Head of caudate nucleus (tissue), 42 donors: ENCODE data around the gene HPSE2.
A peak's percentile ranks its signal among the peaks of the same experiment; 100 is the strongest.
"Not testable (repeated sequence)": the region's sequence is repeated elsewhere in the genome, so short reads cannot be mapped to it uniquely, and the experiment has no call there.

Experiments
- DNase-seq, 42 donors: peaks; one replicate each; pipeline versions ENCODE4 v3.0.0 to v3.0.0-alpha.2; 2020 to 2021; ENCODE audit warnings: mixed read lengths in 7 of 42
- intact Hi-C: fragments of 100-400 bp; cut with DNase I; formaldehyde crosslinking; loops from one replicate; pipeline ENCODE4 v1.15.0; 2022

HPSE2 gene

DNA sequence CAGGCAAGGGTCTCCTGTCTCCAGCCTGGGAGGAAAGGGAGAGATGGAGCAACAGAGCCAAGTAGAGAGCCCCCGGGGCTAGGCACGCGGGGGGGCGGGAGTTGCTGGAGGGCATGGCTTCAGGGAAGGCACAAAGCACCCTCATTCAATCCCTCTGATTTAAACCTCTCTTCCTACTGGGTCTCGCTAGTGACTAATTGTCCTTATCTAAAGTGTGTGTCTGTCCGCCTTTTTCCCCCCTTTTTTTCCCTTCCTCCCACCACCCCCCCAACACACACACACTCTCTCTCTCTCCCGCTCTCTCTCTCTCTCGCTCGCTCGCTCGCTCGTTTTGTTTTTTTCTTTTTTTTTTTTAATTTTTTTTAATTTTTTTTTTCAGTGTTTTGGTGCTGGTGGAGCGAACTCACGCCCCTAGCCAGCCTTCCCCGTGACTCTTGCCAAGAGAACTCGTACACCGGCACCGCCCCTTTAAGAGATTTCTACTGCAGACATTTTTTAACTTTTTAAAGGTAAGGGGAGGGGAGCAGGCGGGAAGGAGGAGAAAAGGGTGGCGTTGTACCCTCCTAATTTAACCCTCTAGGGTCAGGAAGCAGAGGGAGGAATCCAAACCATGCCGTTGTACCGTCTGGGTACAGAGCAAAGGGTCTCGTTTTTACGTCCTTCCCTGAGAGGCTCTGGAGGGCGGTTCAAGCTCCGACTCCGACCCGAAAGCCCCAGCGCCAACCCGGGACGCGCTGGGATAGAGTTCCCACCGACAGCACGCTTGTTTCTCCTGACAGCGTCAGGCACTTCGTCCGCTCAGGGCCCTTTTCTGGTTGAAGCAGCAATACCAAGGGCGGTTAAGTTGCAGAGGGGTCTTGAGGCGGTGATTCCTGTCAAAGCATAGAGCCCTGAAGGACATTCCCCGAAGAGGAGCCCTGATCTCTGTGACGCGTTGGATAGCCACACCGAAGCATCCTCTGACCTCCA is at the start of gene HPSE2:
TSS of gene HPSE2 (minus strand) at position 195 of the 969 bp plus-strand sequence.
- intact Hi-C loops = no loop called here
- DNase-seq = peak in 1 of 42 donors; percentile 5

DNA sequence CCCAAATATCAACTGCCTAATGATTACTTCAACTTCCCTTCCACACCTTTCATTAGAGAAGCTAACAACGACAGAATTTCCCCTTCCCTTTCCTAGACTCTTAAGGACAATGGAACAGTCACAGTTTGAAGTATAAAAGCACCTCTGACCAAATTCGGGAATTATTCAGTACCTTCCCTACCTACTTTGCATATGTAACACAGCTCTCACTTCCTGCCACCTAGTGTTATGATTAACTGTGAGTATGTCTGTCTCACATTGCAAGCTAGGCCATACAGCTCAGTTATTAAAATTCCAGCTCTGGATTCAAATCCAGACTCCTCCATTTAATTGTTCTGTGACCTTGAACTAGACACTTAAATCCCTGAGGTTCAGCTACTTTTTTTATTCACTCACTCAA is 44.8 kb upstream of the HPSE2 start:
- DNase-seq = no peak
- intact Hi-C loops = no loop called here

DNA sequence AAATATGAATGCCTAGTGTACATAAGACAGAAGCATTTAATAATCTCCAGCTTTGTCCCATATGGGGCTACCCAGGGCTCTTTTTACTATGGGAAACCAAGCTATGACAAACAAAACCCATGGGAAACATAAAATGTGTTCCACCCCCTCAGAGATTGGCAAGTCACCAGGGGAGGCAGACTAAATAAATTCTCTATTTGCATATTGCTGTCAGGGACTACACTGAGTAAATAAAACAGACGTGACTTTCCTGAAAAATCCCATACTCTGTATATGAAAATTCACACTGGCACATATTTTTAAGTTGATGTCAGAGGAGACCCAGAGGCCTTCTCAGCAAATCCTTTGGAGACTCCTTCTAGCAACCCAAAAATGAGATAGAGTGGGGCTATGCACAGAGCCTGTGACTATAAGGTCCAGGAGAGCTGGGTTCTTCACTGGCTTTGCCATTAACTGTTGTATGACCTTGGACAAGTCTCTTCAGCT is 44.0 kb upstream of the HPSE2 start:
- no peak for DNase-seq
- intact Hi-C loops = no loop called here

DNA sequence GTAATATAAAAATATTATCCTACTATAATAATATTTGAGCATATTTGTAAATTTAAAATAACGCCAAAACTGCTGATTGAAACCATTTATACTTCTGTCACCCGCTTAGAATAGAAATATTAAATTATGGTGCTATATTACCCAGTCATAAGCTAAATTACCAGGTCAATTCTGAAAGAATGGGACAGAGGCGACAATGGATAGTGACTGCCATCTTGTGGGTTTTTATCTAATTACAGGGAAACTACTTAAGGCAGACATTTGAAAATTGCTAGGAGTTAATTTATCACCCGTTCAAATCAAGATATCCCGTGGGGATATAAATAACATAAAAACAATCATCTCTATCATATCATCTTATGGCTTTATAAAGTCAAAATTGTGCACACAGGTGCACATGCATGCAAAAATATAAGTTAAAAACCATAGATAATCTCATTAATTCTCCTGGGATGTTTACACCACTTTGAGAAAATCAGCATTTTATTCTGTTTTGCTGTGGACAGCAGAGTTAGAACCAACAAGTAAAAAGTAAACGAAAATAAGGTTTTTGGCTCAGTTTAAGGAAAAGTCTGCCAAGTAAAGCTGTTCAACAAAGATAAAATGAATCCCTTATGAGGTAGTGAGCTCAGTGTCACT is 41.3 kb upstream of the HPSE2 start:
- DNase-seq = no peak
- intact Hi-C loops = no loop called here

DNA sequence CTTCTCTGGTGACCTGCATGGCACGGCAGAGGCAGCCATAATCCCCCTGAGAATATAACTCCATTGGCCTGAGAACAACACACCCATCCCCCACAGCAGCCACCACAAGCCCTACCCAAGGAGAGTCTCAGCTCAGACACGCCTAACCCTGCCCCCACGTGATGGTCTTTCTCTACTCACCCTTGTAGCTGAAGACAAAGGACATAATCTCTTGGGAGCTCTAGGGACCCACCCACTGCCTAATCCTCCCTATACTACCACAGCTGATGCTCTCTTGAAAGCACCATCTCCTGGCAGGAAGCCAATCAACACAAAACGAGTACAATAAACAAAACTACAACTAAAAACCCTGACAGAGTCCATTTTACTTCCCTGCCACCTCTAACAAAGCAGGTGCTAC is 30.7 kb upstream of the HPSE2 start:
- intact Hi-C loops = no loop called here
- no peak for DNase-seq

DNA sequence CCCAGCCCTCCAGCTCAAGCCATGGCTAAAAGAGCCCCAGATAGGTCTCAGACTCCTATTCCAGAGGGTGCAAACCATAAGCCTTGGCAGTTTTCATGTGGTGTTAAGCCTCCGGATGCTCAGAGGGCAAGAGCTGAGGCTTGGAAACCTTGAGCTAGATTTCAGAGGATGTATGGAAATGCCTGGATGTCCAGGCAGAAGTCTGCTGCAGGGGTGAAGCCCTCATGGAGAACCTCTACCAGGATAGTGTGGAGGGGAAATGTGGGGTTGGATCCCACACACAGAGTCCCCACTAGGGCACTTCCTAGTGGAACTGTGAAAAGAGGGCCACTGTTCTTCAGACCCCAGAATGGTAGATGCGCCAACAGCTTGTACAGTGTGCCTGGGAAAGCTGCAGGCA is 13.2 kb upstream of the HPSE2 start:
- DNase-seq = no peak
- intact Hi-C loops = loop anchor here (5.0 kb wide), 1 partner anchor 782 kb away; no protein-coding TSS in a partner anchor

DNA sequence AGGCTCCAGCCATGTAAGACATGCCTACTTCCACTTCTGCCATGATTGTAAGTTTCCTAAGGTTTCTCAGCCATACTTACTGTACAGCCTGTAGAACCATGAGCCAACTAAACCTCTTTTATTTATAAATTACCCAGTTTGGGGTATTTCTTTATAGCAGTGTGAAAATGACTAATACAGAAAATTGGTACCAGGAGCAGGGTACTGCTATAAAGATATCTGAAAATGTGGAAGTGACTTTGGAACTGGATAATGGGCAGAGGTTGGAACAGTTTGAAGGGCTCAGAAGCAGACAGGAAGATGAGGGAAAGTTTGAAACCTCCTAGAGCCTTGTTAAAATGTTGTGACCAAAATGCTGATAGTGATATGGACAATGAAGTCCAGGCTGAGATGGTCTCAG is 12.2 kb upstream of the HPSE2 start:
- intact Hi-C loops = loop anchor here (5.0 kb wide), 1 partner anchor 781 kb away; no protein-coding TSS in a partner anchor
- DNase-seq = not testable (repeated sequence)

DNA sequence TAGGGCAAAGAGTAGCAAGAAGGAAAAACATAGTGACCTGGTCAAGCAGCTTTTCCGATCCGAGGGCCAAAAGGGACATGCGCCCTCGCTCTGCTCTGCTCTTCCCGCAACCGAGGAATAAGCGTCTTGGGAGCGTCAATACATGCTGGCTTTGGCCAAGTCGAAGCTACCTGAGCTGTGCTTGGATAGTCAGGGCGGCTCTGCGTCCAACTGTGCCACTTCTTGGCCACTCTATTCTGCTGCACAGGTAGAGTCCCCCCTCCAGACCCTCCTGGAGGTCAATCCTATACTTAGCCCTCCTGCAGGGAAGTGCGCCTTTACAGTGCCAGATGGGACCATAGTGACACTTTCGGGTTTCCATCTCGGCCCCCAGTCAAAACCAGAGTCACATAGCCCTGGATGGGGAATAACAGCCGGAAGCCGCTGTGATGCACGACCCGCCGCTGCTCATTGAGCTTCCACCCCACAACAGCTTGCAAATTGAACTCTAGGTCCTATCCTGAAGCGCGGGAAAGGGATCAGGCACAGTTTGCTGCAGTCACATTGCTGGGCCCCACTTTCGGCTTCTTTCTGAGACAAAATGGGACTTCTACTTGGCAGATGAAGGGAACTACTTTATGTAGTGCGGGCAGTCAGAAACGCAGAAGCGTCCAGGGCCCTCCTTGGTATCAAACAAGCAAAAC is 1.1 kb upstream of the HPSE2 start:
- DNase-seq = no peak
- intact Hi-C loops = no loop called here

DNA sequence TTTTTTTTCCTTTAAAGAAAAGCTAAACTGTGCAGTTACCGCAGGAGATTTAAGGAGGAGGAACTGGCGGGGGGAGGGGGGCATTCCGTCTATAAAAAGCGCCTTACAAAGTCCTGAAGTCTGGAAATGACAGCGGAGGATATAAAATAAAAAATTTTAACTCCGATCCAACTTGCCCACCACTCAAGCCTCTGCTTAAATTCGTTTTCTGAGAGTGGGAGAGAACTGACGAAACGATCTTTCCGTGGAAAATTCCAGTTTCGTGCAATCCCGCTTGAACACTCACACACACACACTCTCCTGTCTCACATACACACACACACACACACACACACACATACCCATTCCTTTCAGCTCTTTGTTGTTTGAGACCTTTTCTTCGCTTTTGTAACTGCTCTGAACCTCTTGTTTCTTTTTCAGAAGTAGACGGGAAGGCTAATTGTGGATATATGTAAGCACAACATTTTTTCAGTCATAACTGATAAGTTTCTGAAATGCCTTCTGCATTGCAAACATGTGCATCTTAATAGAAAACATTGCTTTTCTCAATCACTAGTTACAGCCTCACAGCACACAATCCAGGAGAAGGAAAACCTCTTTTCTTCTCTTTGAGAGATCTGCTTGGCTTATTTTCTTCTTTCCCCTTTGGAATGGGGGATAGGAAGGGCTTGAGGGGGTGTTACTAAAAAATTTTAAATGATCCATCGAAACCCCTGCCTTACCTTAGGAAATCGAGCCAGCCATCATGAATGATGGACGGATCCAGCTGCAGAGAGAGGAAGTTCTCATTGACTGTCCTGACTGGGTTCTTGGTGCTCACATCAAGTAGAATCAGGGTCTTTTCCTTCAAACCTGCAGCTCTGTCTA is 628 bp downstream of the HPSE2 start:
- DNase-seq = no peak
- intact Hi-C loops = no loop called here

DNA sequence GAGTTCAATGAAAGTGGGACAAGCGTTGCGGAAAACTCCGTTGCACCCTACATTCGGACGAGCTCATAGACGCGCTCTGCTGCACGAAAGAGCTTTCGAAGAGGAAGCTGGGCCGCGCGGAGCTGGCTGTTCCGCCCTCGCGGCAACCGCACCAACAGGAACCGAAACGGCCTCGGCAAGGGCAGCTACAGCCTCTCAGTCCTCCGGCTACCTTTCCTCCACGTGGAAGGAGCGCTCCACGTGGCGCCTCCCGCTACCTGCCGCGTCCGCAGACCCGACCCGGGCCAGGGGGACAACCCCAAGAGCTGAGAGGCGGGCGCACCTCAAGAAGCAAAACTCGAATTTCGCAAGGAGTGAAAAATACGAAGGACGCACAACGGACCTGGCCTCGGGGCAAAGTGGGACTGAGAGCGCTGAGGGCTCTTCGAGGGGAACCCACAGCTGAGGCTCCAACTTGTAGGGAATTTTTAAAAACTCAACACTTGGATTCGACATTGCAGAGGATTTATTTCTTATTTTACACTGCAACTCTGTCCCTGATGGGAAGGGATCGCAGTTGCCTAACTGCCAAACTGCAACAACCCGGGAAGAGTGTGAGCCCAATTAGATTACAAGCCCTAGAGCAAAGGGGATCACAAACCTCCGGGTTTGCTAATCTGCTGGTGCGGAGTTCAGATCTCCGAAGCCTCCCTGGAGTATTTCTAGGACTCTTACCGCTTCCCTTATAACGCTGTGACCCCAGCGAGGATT is 1.4 kb downstream of the HPSE2 start:
- DNase-seq = peak in 39 of 42 donors; percentile 17 to 68 (median 49)
- intact Hi-C loops = no loop called here

DNA sequence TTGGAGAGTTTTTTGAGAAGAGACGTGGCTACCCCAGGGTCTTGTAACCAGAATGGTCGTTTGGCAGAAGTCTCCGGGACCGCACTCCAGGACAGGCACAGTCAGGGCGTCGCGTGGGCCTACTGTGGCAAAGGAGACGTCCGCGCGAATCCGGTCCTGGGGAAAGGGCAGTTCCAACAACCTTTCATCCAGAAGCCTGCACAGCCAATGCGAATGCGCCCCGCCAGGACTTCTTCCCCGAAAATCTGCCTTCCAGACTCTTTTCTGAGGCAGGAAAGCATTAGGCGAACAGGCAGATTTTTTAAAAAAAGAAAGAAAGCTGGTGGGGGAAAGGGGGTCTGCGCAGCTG is 2.0 kb downstream of the HPSE2 start:
- intact Hi-C loops = no loop called here
- peak in 4 of 42 donors; percentile 4 to 19 (median 12) for DNase-seq

DNA sequence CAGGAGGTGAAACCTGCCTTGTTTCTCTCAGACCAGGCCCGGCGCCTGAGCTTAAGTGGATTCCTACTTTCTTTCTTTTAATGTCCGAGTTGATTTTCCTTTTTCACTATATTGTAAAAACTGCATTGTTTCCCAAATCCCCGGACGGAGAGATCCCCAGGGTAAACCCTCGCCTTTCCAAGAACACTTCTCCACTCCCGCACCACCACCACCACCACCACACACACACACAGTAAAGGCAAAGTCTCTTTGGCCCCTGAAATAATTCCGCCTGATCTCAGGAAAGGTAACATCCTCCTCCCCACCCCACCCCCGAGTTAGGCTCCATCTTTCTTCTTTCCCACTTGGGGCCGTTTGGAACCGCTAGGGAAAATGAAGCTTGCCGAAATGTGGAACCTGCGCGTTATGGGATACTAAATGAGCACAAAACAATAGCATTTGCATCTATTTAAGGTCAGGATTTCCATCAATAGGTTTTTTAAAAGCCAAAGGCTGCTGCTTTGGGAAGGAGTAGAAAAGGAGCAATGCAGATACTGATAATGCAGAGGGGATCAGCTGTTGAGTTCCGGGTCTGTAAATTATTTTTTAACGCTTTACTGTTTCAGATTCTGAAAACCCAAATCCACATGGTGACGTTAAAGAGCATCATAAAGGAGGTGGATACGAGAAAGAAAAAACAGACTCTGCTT is 2.5 kb downstream of the HPSE2 start:
- intact Hi-C loops = no loop called here
- DNase-seq = no peak

DNA sequence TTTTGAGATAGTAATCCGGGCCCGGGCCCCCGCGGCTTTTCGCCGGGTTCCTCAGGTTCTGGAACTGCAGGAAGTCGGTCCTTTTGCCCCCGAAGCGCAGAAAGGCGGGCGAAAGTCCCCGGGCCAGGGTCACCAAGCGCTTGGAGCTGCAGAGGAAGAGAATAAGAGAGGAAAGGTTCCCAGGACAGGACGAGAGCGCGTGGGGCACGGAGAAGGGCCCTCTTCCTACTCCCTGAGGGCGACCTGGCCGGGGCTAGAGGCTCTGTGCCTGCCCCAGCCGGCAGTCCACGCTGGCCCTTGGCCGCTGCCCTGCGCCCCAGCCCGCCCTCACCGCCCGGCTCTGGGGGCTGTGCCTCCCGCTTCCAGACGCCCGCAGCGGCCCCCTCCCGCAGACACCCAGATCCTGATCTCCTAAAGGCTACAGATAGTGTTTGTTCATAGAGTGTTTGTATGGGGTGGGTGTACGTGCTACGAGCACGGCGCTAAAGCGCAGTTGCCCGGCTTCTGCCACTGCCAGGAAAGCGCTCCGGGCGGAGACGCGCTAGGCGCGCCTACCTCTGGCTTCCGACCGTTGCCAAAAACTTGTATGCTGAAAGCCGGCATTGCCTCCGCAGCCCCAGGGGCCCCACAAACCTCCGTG is 3.2 kb downstream of the HPSE2 start:
- DNase-seq = peak in 18 of 42 donors; percentile 6 to 53 (median 32)
- intact Hi-C loops = no loop called here

DNA sequence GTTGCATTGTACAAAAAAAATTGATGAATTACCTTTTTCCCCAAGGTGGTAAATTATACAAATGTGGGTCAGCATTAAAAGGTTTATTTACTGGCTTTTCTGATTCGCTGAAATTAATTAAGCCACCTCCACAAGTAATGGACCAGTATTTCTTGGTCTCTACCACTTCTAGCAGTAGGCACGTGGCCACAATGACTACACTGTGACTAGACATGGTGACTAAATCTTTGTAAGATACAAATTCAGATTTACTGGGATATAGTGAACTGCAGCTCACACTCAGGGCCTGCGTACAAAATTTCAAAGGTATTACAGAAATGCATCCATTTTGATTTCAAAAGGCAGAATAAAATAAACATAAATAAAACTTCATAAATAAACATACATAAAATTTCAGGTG is 10.9 kb downstream of the HPSE2 start:
- intact Hi-C loops = no loop called here
- no peak for DNase-seq

DNA sequence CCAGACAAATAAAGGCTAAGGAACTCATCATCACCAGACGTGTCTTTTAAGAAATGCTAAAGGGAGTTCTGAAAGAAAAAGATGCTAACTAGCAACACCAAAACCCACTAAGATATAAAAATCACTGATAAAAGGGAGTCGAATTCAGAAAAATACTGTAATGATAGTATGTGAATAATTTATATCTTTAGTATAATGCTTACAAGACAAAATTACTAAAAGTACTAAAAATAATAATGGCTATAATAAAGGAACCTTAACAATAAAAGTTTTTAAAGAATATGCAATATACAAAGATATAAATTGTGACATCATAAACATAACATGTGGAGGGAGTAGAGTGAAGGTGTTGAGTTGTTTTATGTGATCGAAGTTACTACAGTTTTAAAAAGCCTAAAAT is 28.3 kb downstream of the HPSE2 start:
- no peak for DNase-seq
- intact Hi-C loops = no loop called here

DNA sequence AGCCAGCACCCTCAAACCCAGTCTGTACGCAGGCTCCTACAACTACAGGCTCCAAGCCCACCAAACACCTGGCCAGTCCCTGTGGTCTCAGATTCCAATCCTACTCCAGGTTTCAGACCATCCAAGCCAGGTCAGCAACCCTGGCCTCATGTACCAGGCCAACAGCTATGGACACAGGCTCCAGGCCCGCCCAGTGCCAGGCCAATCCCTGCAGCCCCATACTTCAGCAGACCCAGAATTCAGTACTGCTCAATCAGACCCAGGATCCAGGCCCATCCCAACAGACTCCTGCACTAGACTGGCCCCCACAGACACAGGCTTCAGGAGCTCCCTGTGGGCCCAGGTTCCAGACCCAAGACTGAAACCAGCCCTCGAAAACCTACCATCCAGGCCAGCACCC is 32.3 kb downstream of the HPSE2 start:
- no peak for DNase-seq
- intact Hi-C loops = no loop called here

DNA sequence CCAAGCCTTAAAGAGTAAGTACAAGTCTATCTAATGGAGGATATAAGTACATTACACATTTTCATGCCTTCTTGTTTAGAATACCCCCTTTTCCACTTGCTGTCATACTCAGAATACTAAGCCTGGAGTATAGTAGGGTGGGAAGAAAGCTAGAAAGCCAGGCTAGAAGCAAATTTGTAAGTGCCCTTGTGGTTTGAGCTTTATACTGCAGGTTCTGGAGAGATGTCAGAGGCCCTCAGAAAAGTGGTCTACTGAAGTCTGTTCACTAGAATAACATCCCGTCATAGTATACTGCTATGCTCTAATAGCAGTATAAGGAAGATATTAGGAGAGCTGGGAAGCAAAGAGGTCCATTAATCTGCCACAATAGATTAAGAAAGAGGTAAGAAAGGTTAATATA is 62.7 kb downstream of the HPSE2 start:
- intact Hi-C loops = no loop called here

More for the DNA sequence above, 62.7 kb downstream of the HPSE2 start:
- no peak for DNase-seq
